Naive thymus-derived CD4-positive, alpha-beta T cell (primary cell): ENCODE results near the gene SLC4A9. TPM values are rescaled to one million over a fixed set of nuclear protein-coding genes. Genes with fewer than 3 reads are reported as not detected.

ENCODE experiments used
- ATAC-seq: fragments of 150-1000 bp; cut with Tn5 transposase; 2 replicates; pipeline ENCODE4 v1.10.0; 2021; ENCODE audit warnings: mild to moderate bottlenecking, moderate library complexity
- CTCF ChIA-PET: fragments of 350-600 bp; sonication (Branson Sonifier 250); formaldehyde crosslinking; loops from one replicate; lab custom pipeline; 2021; ENCODE audit warnings: antibody characterized with exemption; lab: Charles Lee
- POLR2A ChIA-PET: fragments of 350-600 bp; sonication (Branson Sonifier 250); formaldehyde crosslinking; loops from one replicate; lab custom pipeline; 2021; ENCODE audit warnings: antibody characterized with exemption, inconsistent platforms; lab: Charles Lee
- DNase-seq, 9 donors: peaks; one replicate each; pipeline versions ENCODE4 v3.0.0 to v3.0.0-alpha.2; 2020 to 2022; ENCODE audit warnings: mixed read lengths in 1 of 9
- H3K27ac ChIP-seq: one replicate; pipeline ENCODE4 v1.7.0; 2013; ENCODE audit warnings: mild to moderate bottlenecking, low read depth, low read length, moderate library complexity
- H3K27me3 ChIP-seq, 2 donors: one replicate each; pipeline ENCODE4 v1.7.0; 2013; ENCODE audit warnings: low read length in 2 of 2, mild to moderate bottlenecking in 2 of 2, moderate library complexity in 2 of 2; ENCODE audit not compliant: control insufficient read depth in 2 of 2, insufficient read depth in 2 of 2
- H3K36me3 ChIP-seq, 3 experiments: 1 replicate in 2 of 3; 2 replicates in 1 of 3; pipeline ENCODE4 v1.7.0; 2013; ENCODE audit warnings: low read length in 3 of 3, mild to moderate bottlenecking in 3 of 3, moderate library complexity in 1 of 3; ENCODE audit not compliant: insufficient read depth in 3 of 3, control insufficient read depth in 2 of 3
- H3K4me1 ChIP-seq, 2 donors: one replicate each; pipeline ENCODE4 v1.7.0; 2013; ENCODE audit warnings: low read length in 2 of 2, mild to moderate bottlenecking in 2 of 2, moderate library complexity in 1 of 2; ENCODE audit not compliant: control insufficient read depth in 2 of 2, insufficient read depth in 2 of 2
- H3K4me3 ChIP-seq: 2 replicates; pipeline ENCODE4 v1.7.0; 2013; ENCODE audit warnings: mild to moderate bottlenecking, low read length
- H3K9me3 ChIP-seq, 3 experiments: 1 replicate in 2 of 3; 2 replicates in 1 of 3; pipeline ENCODE4 v1.7.0; 2013; ENCODE audit warnings: low read length in 3 of 3; ENCODE audit not compliant: control insufficient read depth in 2 of 3
- H3K27ac Mint-ChIP-seq, 9 donors: one replicate each; pipeline ENCODE4 v1.8.0; 2020 to 2022; ENCODE audit warnings: mixed read lengths in 9 of 9, mild to moderate bottlenecking in 8 of 9, moderate library complexity in 5 of 9, inconsistent platforms in 2 of 9
- H3K27me3 Mint-ChIP-seq, 5 donors: one replicate each; pipeline ENCODE4 v1.8.0; 2021 to 2022; ENCODE audit warnings: mixed read lengths in 5 of 5, mild to moderate bottlenecking in 1 of 5
- H3K36me3 Mint-ChIP-seq, 5 donors: one replicate each; pipeline ENCODE4 v1.8.0; 2020 to 2022; ENCODE audit warnings: mixed read lengths in 5 of 5, mild to moderate bottlenecking in 3 of 5, inconsistent platforms in 1 of 5
- H3K4me1 Mint-ChIP-seq, 7 donors: one replicate each; pipeline ENCODE4 v1.8.0; 2020 to 2022; ENCODE audit warnings: mixed read lengths in 7 of 7, mild to moderate bottlenecking in 3 of 7, inconsistent platforms in 1 of 7
- H3K4me3 Mint-ChIP-seq, 10 donors: one replicate each; pipeline ENCODE4 v1.8.0; 2020 to 2022; ENCODE audit warnings: mild to moderate bottlenecking in 10 of 10, mixed read lengths in 10 of 10, moderate library complexity in 6 of 10, inconsistent platforms in 2 of 10
- H3K9me3 Mint-ChIP-seq, 11 donors: one replicate each; pipeline ENCODE4 v1.8.0; 2020 to 2022; ENCODE audit warnings: mixed read lengths in 11 of 11, mild to moderate bottlenecking in 4 of 11, inconsistent platforms in 1 of 11, moderate library complexity in 1 of 11
- intact Hi-C, 2 donors: fragments of 100-400 bp; cut with micrococcal nuclease; formaldehyde crosslinking; loops; one replicate each; pipeline ENCODE4 v1.15.1; 2023
- polyA plus RNA-seq, 2 donors: library from polyadenylated mRNA; unstranded; fragments of 300-500 nt; fragmentation: Illumina TruSeq; gene quantifications; one replicate each; pipeline ENCODE4 v1.2.3, GENCODE V29; 2021
- total RNA-seq, 6 experiments: library from RNA in 5 of 6; stranded (reverse) in 5 of 6; gene quantifications; 1 replicate in 5 of 6; 2 replicates in 1 of 6; pipeline ENCODE4 v1.2.3 and lab custom pipeline; 2021 to 2026

The SLC4A9 gene
- total and polyA plus RNA-seq, 7 experiments from 2014 or later = 0.13 to 0.96 (median 0.34) TPM; not detected in 4

DNA sequence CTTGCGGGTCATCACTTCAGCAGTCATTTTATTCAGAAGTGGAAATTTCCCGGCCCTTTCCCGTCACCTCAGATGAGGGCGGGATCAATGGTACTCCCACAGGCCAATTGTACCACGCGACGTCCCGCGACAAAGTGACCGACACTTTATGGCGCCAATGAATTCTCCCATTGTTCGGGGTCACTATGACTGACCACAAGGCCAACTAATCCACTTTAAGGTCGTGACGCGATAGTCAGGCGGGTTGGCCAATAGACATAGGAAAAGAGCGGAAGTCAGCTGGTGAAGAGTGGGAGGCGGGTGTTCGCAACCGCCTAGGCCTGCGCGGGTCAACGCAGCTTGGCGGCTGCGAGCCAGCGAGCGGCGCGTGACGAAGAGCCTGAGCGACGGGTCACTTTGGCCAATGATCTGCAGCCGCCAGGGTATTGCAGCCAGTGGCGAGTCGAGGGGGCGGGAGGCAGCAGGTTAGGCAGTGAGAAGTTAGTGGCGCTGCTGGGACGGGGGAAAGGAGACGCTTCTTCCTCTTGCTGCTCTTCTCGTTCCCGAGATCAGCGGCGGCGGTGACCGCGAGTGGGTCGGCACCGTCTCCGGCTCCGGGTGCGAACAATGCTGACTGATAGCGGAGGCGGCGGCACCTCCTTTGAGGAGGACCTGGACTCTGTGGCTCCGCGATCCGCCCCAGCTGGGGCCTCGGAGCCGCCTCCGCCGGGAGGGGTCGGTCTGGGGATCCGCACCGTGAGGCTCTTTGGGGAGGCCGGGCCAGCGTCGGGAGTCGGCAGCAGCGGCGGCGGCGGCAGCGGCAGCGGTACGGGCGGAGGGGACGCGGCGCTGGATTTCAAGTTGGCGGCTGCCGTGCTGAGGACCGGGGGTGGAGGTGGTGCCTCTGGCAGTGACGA, 41.6 kb downstream of the SLC4A9 start, which contains the start of gene ANKHD1:
Gene ANKHD1, plus strand, starts transcription at position 472 of the 896 bp plus-strand sequence. Its CDS starts 135 bp downstream, at position 607.
- peak within 1 kb of the TSS in 1 of 10 donors; percentile 86 for H3K4me3 Mint-ChIP-seq
- peaks cover 0 to 14% (median 6%) of the 10 kb centered on the region in 5 donors for H3K36me3 Mint-ChIP-seq
- Histone ChIP-seq H3K27ac (peak within 1 kb of the TSS; percentile 90), H3K9me3 (no peaks in the 10 kb centered on the region), H3K4me3 (peak within 1 kb of the TSS; percentile 87), H3K4me1 (peaks cover 11 to 30% of the 10 kb centered on the region in 2 donors), H3K36me3 (peaks cover 0 to 18% (median 0%) of the 10 kb centered on the region in 3 experiments), H3K27me3 (no peaks in the 10 kb centered on the region)
- H3K9me3 Mint-ChIP-seq = no peaks in the 10 kb centered on the region
- peaks cover 23 to 45% (median 38%) of the 10 kb centered on the region in 7 donors for H3K4me1 Mint-ChIP-seq
- H3K27ac Mint-ChIP-seq = peak within 1 kb of the TSS in 2 of 9 donors; percentile 90 to 91
- no peaks in the 10 kb centered on the region for H3K27me3 Mint-ChIP-seq
- peak; percentile 89 to 99 (median 98) for DNase-seq
- intact Hi-C loops = loop anchor here (1.0 to 10.0 kb wide), 26 partner anchors 29 to 1858 kb away; partner anchors contain the start of genes APBB3 (in 2 of the 2), EIF4EBP3 (in 2 of the 2), ETF1 (in 2 of the 2) and HDAC3 (in 2 of the 2)
- ChIA-PET POLR2A (interaction anchor here (0.6 to 2.9 kb wide), 37 partner anchors 10 to 1108 kb away, joined by 3 to 24 read pairs (median 3); partner anchors contain the start of genes APBB3, CD14, EIF4EBP3 and HARS1), CTCF (interaction anchor here (1.3 kb wide), 1 partner anchor 309 kb away, joined by 3 read pairs; no protein-coding TSS in a partner anchor)
- ATAC-seq = peak; percentile 88

DNA sequence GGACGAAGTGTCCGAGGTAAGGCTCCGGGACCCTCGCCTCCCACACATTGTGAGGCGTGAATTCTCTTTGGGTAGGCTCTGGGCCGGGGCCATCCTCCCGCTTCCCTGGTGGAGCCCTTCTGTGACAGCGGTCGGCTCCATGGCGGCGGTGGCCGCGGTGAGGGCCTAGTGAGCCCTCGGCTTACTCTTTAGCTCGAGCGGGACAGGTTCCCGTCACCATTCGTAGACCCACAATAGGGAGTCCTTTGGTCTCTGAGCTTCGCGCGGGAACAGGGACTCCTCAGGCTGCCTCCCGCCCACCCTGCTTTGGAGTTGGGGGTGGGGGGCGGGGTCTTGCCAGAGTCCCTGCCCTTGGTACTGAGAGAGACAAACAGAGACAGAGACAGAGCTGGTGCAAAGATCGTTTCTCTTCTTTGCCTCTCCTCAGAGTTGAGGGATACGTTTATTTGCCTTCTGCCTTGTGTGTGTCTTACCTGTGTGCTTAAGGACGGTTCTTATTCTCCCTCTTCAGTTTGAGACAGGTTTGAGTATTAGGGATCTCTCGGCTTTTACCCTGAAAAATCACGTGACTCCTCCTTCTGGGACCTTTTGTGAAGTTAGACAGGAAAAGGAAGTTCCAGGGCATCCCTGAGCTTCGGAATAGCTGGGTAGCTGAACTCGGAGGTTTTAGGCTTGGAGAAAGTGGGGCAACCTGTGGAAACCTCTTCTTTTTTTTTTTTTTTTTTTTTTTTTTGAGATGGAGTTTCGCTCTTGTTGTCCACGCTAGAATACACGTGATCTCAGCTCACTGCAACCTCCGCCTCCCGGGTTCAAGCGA, 42.5 kb downstream of the SLC4A9 start:
- intact Hi-C loops = loop anchor here (5.0 to 10.0 kb wide), 7 partner anchors 840 to 1858 kb away; partner anchors contain the start of genes PAIP2 (in 2 of the 2), DIAPH1 (in 1 of the 2), ETF1 (in 1 of the 2) and NDFIP1 (in 1 of the 2)
- no peaks in the 10 kb centered on the region for H3K9me3 Mint-ChIP-seq
- DNase-seq (peak; percentile 31 to 67 (median 47)), ATAC-seq (no peak)
- ChIA-PET POLR2A (interaction anchor here (0.6 to 2.9 kb wide), 21 partner anchors 9 to 1234 kb away, joined by 3 to 24 read pairs (median 4); partner anchors contain the start of genes APBB3, CD14, EIF4EBP3 and HARS1), CTCF (interaction anchor here (0.8 kb wide), 1 partner anchor 233 kb away, joined by 5 read pairs; no protein-coding TSS in a partner anchor)
- H3K4me3 ChIP-seq = peak overlapping the region; percentile 86
- H3K27me3 Mint-ChIP-seq = no peaks in the 10 kb centered on the region
- H3K9me3 ChIP-seq = no peaks in the 10 kb centered on the region
- no peak overlapping the region for H3K4me3 Mint-ChIP-seq
- H3K27me3 ChIP-seq = no peaks in the 10 kb centered on the region
- peaks cover 0 to 20% (median 0%) of the 10 kb centered on the region in 3 experiments for H3K36me3 ChIP-seq
- peak overlapping the region; percentile 90 for H3K27ac ChIP-seq
- peaks cover 23 to 50% (median 39%) of the 10 kb centered on the region in 7 donors for H3K4me1 Mint-ChIP-seq
- H3K4me1 ChIP-seq = peaks cover 11 to 34% of the 10 kb centered on the region in 2 donors
- no peak overlapping the region for H3K27ac Mint-ChIP-seq
- H3K36me3 Mint-ChIP-seq = peaks cover 0 to 14% (median 6%) of the 10 kb centered on the region in 5 donors

DNA sequence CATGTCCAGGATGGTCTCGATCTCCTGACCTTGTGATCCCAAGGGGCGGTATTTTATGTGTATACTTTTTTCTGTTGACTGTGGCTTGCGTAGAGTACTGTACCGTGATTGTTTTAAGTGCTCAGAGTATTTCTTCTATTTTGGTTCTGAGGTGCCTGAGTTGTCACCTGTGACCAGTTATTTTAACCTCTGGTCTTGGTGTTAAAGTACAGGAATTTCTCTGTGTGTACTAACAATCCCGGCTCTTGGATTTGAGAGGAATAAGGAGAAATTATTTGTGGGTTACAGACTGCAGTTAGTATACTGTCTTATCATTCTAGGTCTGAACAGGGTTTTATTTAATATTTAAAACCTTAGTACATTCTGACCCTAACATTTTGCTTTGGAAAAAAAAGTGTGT, 43.6 kb downstream of the SLC4A9 start:
- H3K36me3 ChIP-seq = peaks cover 0 to 20% (median 0%) of the 10 kb centered on the region in 3 experiments
- H3K4me3 Mint-ChIP-seq = no peak overlapping the region
- H3K36me3 Mint-ChIP-seq = peaks cover 0 to 14% (median 6%) of the 10 kb centered on the region in 5 donors
- intact Hi-C loops = loop anchor here (5.0 to 10.0 kb wide), 7 partner anchors 841 to 1859 kb away; partner anchors contain the start of genes PAIP2 (in 2 of the 2), DIAPH1 (in 1 of the 2), ETF1 (in 1 of the 2) and NDFIP1 (in 1 of the 2)
- no peaks in the 10 kb centered on the region for H3K27me3 Mint-ChIP-seq
- H3K4me1 ChIP-seq = peaks cover 12 to 34% of the 10 kb centered on the region in 2 donors
- DNase-seq (no peak), ATAC-seq (no peak)
- H3K27me3 ChIP-seq = no peaks in the 10 kb centered on the region
- H3K4me3 ChIP-seq = peak overlapping the region; percentile 86
- H3K9me3 ChIP-seq = no peaks in the 10 kb centered on the region
- ChIA-PET POLR2A (interaction anchor here (0.7 to 2.6 kb wide), 3 partner anchors 14 to 244 kb away, joined by 4 to 10 read pairs (median 4); partner anchors contain the start of genes IK and NDUFA2), CTCF (interaction anchor here (0.7 kb wide), 1 partner anchor 303 kb away, joined by 5 read pairs; no protein-coding TSS in a partner anchor)
- no peaks in the 10 kb centered on the region for H3K9me3 Mint-ChIP-seq
- H3K27ac ChIP-seq = peak overlapping the region; percentile 90
- H3K27ac Mint-ChIP-seq = peak overlapping the region in 7 of 9 donors; percentile 51 to 82 (median 66)
- peaks cover 23 to 62% (median 44%) of the 10 kb centered on the region in 7 donors for H3K4me1 Mint-ChIP-seq

DNA sequence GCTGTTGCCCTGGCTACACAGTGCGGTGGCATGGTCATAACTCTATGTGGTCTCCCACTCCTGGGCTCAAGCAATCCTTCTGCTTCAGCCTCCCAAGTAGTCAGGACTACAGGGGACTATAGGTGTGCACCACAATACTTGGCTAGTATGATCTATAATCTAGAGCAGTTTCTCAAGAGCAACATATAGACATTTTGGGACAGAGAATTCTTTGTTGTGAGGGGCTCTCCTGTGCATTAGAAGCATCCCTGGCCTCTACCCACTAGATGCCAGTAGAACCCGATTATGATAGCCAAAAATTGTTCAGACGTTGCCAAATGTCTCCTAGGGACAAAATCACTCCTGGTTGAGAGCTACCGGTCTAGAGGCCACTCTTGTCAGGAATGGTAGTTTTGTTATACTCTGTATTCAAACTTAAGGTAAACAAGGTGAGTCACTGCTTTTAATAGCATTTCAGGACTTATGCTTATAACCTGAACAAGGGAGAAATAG, 48.8 kb downstream of the SLC4A9 start:
- Histone ChIP-seq H3K9me3 (no peaks in the 10 kb centered on the region), H3K27me3 (no peaks in the 10 kb centered on the region), H3K36me3 (peaks cover 0 to 6% (median 0%) of the 10 kb centered on the region in 3 experiments), H3K27ac (no peak overlapping the region), H3K4me3 (no peak overlapping the region), H3K4me1 (peaks cover 14 to 24% of the 10 kb centered on the region in 2 donors)
- no peak for ATAC-seq
- Mint-ChIP-seq H3K9me3 (no peaks in the 10 kb centered on the region), H3K36me3 (peaks cover 0 to 11% (median 6%) of the 10 kb centered on the region in 5 donors), H3K27me3 (no peaks in the 10 kb centered on the region), H3K4me1 (peaks cover 32 to 78% (median 56%) of the 10 kb centered on the region in 7 donors), H3K27ac (peak overlapping the region in 3 of 9 donors; percentile 31 to 41 (median 36)), H3K4me3 (peak overlapping the region in 8 of 10 donors; percentile 8 to 60 (median 30))
- POLR2A ChIA-PET = no interaction called here
- CTCF ChIA-PET = no interaction called here
- intact Hi-C loops = loop anchor here (5.0 to 10.0 kb wide), 4 partner anchors 34 to 1864 kb away; partner anchors contain the start of genes ETF1 (in 1 of the 2), NDFIP1 (in 1 of the 2) and PAIP2 (in 1 of the 2)
- DNase-seq = no peak

DNA sequence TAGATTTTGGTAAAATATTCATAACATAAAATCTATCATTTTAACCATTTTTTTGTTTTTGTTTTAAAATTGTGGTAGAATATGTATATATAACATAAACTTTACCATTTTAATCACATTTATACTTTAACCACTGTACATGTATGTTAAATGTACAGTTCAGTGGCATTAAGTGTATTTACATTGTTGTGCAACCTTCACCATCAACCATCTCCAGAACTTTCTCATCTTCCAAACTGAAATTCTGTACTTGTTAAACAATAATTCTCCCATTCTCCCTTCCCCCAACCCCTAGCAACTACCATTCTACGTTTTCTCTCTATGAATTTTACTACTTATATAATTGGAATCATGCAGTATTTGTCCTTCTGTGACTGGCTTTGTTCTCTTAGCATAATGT, 53.2 kb downstream of the SLC4A9 start:
- Mint-ChIP-seq H3K36me3 (peaks cover 0 to 9% (median 8%) of the 10 kb centered on the region in 5 donors), H3K4me1 (peaks cover 22 to 67% (median 48%) of the 10 kb centered on the region in 7 donors), H3K27ac (peak overlapping the region in 3 of 9 donors; percentile 33 to 68 (median 56)), H3K27me3 (no peaks in the 10 kb centered on the region), H3K4me3 (peak overlapping the region in 5 of 10 donors; percentile 15 to 52 (median 47)), H3K9me3 (peaks cover 0 to 2% (median 0%) of the 10 kb centered on the region in 11 donors)
- ChIA-PET CTCF (no interaction called here), POLR2A (no interaction called here)
- DNase-seq (no peak), ATAC-seq (no peak)
- H3K4me3 ChIP-seq = no peak overlapping the region
- no peak overlapping the region for H3K27ac ChIP-seq
- H3K4me1 ChIP-seq = peaks cover 6 to 16% of the 10 kb centered on the region in 2 donors
- no peaks in the 10 kb centered on the region for H3K36me3 ChIP-seq
- no peaks in the 10 kb centered on the region for H3K27me3 ChIP-seq
- no peaks in the 10 kb centered on the region for H3K9me3 ChIP-seq
- intact Hi-C loops = loop anchor here in 1 of 2 donors (5.0 kb wide), 1 partner anchor 129 kb away; no protein-coding TSS in a partner anchor
